Measurements from ENCODE around the gene C5. TPM values are rescaled to one million over a fixed set of nuclear protein-coding genes. Genes with fewer than 3 reads are reported as not detected.
A peak's percentile ranks its signal among the peaks of the same experiment; 100 is the strongest.

C5 gene
- total RNA-seq, 4 donors from 2014 or later, result 3.2 to 13.2 (median 6.8) TPM

DNA sequence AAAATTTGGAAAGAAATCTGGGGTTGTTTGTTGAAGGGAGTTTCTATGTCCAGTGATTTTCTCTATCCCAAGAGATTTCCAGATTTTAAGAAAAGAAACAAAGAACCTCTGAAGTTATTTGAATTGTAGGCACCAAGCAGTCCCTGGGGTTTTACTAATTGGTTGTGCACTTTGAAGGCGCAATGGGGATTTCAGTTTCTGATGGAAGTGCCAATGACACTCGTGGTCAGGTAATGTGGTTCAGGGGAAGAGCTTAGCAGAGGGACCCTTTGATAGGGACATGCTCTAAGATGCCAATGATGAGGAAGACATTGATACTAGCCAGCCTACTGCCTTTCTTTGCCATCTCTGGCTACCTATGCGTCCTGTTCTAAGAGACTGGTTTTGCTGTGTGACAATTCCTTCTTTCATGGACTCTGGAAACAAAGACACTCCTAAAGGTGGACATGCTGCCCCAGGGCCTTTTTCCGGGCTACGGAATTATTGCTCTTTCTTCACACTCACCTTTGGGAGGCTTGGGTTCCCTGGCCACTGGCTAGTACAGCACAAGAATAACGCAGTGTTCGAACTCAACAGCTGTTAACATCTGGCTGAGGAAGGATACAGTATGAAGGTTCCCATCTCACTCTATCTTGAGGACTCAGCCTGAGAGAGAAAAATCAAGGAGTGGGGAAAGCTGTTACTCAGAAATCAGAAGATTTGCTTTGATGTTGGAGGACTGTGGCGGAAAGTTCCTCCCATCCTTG is 116.6 kb downstream of the C5 start:
- WGBS, result 81% methylated on average over 8 of the region's 8 CpGs
- Histone ChIP-seq H3K36me3 (no peaks in the 10 kb centered on the region), H3K27ac (no peak overlapping the region), H3K9me3 (no peaks in the 10 kb centered on the region), H3K4me3 (no peak overlapping the region), H3K4me1 (peaks cover 78% of the 10 kb centered on the region), H3K27me3 (no peaks in the 10 kb centered on the region)
- TF ChIP-seq POLR2AphosphoS5 (IDR thresholded peaks at IDR 0.05) (no peak), POLR2A (IDR thresholded peaks at IDR 0.05) (no peak), EP300 (IDR thresholded peaks at IDR 0.05) (no peak)
- TF ChIP-seq, protein P1, sequence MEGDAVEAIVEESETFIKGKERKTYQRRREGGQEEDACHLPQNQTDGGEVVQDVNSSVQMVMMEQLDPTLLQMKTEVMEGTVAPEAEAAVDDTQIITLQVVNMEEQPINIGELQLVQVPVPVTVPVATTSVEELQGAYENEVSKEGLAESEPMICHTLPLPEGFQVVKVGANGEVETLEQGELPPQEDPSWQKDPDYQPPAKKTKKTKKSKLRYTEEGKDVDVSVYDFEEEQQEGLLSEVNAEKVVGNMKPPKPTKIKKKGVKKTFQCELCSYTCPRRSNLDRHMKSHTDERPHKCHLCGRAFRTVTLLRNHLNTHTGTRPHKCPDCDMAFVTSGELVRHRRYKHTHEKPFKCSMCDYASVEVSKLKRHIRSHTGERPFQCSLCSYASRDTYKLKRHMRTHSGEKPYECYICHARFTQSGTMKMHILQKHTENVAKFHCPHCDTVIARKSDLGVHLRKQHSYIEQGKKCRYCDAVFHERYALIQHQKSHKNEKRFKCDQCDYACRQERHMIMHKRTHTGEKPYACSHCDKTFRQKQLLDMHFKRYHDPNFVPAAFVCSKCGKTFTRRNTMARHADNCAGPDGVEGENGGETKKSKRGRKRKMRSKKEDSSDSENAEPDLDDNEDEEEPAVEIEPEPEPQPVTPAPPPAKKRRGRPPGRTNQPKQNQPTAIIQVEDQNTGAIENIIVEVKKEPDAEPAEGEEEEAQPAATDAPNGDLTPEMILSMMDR (IDR thresholded peaks at IDR 0.05), result no peak
- no peak for DNase-seq (ENCODE audit: low spot score in 2 of 2)

DNA sequence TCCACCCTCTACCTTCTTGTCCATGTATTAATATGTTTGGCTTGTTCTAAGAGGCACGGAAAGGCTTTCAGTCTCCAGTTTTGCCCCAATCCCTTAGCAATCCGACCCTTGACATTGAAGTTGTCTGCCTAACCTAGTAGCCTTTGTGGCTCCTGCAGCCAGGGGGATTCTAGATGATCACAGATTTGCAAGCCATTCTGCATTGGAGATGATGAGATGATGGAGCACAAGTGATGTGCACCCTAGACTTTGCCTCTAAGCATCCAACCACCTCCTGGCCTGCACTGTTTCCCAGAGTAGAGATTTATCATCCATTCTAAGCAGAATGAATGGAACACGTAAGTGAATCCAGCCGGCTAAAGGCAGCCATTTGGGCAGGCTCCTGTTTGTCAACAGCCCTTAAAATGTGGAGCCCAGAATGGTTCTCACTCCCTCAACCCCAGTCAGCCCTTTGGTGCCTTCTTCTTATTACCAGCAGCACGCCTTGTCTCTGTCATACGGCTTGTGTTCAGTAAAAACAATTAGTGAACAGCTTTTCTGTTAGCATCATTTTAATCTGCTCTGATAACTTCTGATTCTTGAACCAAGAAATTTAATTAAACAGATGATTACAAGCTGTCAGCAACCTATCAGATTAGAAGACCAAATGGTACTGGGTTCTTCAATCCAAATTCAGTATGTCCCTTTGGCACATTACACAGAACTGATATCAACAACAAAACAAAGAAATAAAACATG is 117.8 kb downstream of the C5 start:
- H3K4me3 ChIP-seq, result no peak overlapping the region
- H3K27ac ChIP-seq, result peak overlapping the region; percentile 81
- H3K27me3 ChIP-seq, result no peaks in the 10 kb centered on the region
- no peak for DNase-seq (ENCODE audit: low spot score in 2 of 2)
- H3K36me3 ChIP-seq, result no peaks in the 10 kb centered on the region
- H3K4me1 ChIP-seq, result peaks cover 86% of the 10 kb centered on the region
- H3K9me3 ChIP-seq, result no peaks in the 10 kb centered on the region
- 66% methylated on average over 6 of the region's 6 CpGs for WGBS
- TF ChIP-seq, protein P1 (IDR thresholded peaks at IDR 0.05), result no peak
- TF ChIP-seq POLR2AphosphoS5 (IDR thresholded peaks at IDR 0.05) (no peak), POLR2A (IDR thresholded peaks at IDR 0.05) (no peak), EP300 (IDR thresholded peaks at IDR 0.05) (no peak)

GRCh38 chr9:120931231-120932085 is 118.6 kb downstream of the C5 start:
- DNase-seq (ENCODE audit: low spot score in 2 of 2), result no peak
- peaks cover 78% of the 10 kb centered on the region for H3K4me1 ChIP-seq

DNA sequence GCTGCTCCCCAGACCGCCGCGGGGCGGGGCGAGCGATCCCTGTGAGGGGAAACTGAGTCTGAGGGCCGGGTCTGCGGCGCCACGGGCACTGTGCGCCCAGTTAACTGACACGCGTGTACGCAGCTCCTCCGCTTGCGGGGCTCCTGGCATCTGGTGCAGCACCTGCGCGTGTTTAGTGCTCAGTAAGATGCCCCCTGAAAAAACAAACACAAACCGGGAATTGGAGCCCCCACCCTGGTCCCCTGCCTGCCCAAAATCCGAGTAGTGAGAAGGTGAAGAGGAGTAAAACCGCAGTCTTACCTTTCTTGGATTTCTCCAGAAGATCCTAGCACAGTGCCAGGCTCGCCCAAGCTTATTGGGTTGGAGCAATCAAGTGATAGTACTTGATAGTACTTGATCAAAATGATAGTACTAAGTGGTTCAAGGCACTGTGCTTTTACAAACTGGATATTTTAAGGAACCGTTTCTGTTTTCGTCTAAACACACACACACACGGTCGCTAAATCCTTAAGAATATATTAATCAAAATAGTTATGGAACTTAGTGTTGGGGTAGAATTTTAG is 120.8 kb downstream of the C5 start:
- no peaks in the 10 kb centered on the region for H3K9me3 ChIP-seq
- H3K36me3 ChIP-seq, result no peaks in the 10 kb centered on the region
- WGBS, result 41% methylated on average over 10 of the region's 26 CpGs
- no peak for DNase-seq (ENCODE audit: low spot score in 2 of 2)
- peaks cover 56% of the 10 kb centered on the region for H3K4me1 ChIP-seq
- H3K27ac ChIP-seq, result peak overlapping the region; percentile 87
- H3K27me3 ChIP-seq, result no peaks in the 10 kb centered on the region
- H3K4me3 ChIP-seq, result peak overlapping the region; percentile 72
- TF ChIP-seq, protein P1 (IDR thresholded peaks at IDR 0.05), result no peak
- TF ChIP-seq EP300 (IDR thresholded peaks at IDR 0.05), result no peak
- TF ChIP-seq POLR2A (IDR thresholded peaks at IDR 0.05), result peak in 1 of 2 donors; percentile 7
- no peak for TF ChIP-seq POLR2AphosphoS5 (IDR thresholded peaks at IDR 0.05)

More at GRCh38 chr9:120931231-120932085, 118.6 kb downstream of the C5 start:
- no peaks in the 10 kb centered on the region for H3K27me3 ChIP-seq
- H3K36me3 ChIP-seq, result no peaks in the 10 kb centered on the region
- 30% methylated on average over 4 of the region's 4 CpGs for WGBS
- no peak overlapping the region for H3K4me3 ChIP-seq
- peak overlapping the region; percentile 81 for H3K27ac ChIP-seq
- H3K9me3 ChIP-seq, result no peaks in the 10 kb centered on the region
- TF ChIP-seq POLR2A (IDR thresholded peaks at IDR 0.05) (no peak), POLR2AphosphoS5 (IDR thresholded peaks at IDR 0.05) (no peak), EP300 (IDR thresholded peaks at IDR 0.05) (no peak)
- TF ChIP-seq, protein P1 (IDR thresholded peaks at IDR 0.05), result no peak
